HuH-7.5 (cell line): ENCODE results near the gene EIF3L.

Experiments used
- DNase-seq: peaks from one replicate; pipeline ENCODE4 v3.0.0; 2011; ENCODE audit warnings: low spot score

EIF3L gene

GRCh38 chr22:37855462-37855861, 6.2 kb downstream of the EIF3L start:
- no peak for DNase-seq

GRCh38 chr22:37860796-37861421, 11.7 kb downstream of the EIF3L start:
- DNase-seq, result no peak

GRCh38 chr22:37862570-37863325, 13.5 kb downstream of the EIF3L start:
- no peak for DNase-seq

GRCh38 chr22:37865510-37865909, 16.3 kb downstream of the EIF3L start:
- DNase-seq, result no peak

- DNase-seq, result no peak
These were observed 21.1 kb downstream of the EIF3L start for GRCh38 chr22:37870273-37870672.

GRCh38 chr22:37880668-37881440, 31.6 kb downstream of the EIF3L start:
- DNase-seq, result no peak

- DNase-seq, result no peak
These were observed 35.2 kb downstream of the EIF3L start for GRCh38 chr22:37884420-37884819.

- no peak for DNase-seq
These were observed 38.6 kb downstream of the EIF3L start for GRCh38 chr22:37887584-37888378.

GRCh38 chr22:37891926-37892325, 42.7 kb downstream of the EIF3L start:
- no peak for DNase-seq

- no peak for DNase-seq
These were observed 43.5 kb downstream of the EIF3L start for GRCh38 chr22:37892566-37893335.

GRCh38 chr22:37893583-37893983, 44.4 kb downstream of the EIF3L start:
- DNase-seq, result no peak

GRCh38 chr22:37894939-37895670, 45.9 kb downstream of the EIF3L start:
- no peak for DNase-seq

- no peak for DNase-seq
These were observed 47.0 kb downstream of the EIF3L start for GRCh38 chr22:37896181-37896592.

GRCh38 chr22:37896939-37897338, 47.7 kb downstream of the EIF3L start:
- DNase-seq, result no peak

GRCh38 chr22:37897807-37898206, 48.6 kb downstream of the EIF3L start:
- no peak for DNase-seq

- DNase-seq, result no peak
These were observed 49.4 kb downstream of the EIF3L start for GRCh38 chr22:37898441-37899181.

GRCh38 chr22:37904572-37905533, 55.6 kb downstream of the EIF3L start:
- no peak for DNase-seq

GRCh38 chr22:37905534-37906363, 56.5 kb downstream of the EIF3L start, which contains the start of gene MICALL1:
TSS of gene MICALL1 (plus strand) at chr22:37906297. CDS start at chr22:37906423, 126 bp downstream.
- peak; percentile 80 for DNase-seq
